Measurements from ENCODE around the gene MRPL45. TPM values are rescaled to one million over a fixed set of nuclear protein-coding genes. Genes with fewer than 3 reads are reported as not detected.

The MRPL45 gene
- total RNA-seq (2014; rRNA removed; shearing (Covaris generic)): 52.2 and 61.5 TPM in 2 replicates

DNA sequence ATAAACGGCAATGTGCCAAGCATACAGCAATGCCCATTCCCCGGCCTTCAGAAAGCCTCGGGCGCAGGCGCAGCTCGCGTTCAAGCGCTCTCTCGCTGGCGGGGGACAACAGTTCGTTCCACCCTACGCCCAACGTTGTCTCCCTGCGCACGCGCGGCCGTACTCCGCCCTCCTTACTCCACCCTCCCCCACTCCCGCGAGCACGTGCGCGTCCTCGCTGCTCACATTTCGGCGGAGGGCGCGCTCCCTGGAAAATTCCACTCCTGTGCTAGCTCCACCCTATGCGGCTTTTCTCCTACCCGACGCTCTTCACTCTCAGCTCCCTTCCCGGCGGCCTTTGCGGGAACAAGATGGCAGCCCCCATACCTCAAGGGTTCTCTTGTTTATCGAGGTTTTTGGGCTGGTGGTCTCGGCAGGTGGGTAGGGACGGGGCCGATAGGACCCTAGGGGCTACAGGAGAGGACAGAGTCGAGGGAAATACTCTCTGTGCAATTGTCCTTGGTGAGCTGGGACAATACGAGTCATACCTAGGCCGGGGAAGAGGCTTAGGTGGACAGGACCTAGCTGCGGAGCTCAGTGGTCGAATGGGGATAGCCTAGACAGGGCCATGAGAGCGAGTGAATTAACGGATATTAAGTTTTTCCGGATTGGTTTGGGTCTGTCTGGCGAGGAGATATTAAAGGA lies at the start of gene MRPL45:
MRPL45 (plus strand) TSS at position 335 of the 684 bp plus-strand sequence; CDS start at position 351, 16 bp downstream.

DNA sequence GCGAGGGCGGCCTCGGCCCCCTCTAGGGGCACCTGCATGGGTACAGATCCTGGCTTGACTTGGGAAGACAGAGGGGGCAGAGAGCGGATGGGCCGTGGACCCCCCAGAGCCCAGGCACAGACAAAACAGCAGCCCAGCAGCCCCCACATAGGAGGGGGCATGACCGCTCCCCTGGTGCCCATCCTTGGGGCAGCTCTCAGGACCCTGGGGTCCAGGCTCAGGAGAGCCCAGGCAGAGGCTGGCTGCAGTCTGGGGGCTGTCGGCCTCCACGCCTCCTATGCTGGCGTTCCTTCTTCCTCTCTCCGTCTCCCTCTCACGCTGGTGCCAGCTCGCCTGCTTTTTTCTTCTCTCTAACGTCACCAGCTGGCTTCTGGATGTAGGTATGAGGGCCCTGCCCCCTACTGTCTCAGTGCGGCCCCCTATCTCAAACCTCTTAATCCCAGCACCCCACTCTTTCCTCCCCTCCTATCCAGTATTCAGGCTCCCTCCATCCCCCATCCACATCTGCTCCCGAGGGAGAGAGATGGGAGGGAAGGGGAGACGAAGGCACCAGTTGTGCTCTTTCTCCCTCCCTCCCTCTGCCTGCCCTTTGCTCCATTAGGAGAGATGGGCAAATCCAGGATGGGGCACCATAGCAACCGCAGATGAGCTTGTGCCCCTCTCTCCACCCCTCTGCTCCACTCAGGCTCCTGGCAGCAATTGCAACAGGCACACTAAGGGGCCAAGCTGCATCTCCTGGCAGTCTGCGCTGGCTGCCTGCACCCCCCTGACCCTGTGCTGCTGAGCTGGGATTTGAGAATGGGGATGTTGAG lies 46.8 kb downstream of the MRPL45 start, which contains the start of gene GPR179:
GPR179 (minus strand) TSS at position 349 of the 812 bp plus-strand sequence; CDS start at position 182, 167 bp downstream.

DNA sequence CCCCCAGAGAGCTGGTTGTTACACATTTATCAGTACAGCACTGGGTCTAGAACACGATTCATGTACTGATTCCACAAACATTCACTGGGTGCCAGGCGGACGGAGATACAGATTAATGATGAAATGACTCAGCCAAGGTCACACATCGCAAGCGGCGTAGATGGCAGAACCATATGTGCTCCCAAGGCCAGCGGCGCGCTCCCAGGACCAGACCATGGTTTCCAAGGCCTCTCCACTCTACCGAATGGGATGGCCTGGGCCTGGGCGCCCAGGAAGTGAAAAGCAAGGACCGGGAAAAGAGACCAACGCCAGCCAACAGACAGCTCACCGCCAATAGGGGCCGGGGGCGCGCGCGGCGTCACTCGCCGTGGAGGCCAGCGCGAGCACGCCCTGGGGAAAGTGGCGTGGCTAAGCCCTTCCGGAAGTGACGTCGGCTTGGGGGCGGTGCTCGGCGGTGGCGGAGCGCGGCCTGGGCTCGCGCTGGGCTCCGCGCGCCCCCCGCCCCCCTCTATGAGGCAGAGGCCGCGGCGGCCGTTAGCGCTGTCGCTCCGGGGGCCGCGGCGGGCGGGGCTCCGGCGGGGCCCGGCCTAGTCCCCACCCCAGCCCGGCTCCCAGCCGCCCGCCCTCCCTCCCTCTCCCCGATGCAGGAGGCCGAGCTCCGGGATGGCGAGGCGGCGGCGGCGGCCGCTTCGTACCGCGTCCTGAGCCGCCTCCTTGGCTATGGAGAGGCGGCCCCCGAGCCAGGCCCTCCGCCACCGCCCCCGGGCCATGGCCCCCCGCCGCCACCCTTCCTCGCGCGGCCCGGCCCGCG lies 54.6 kb downstream of the MRPL45 start, which contains the start of gene SOCS7:
SOCS7 (plus strand) TSS at position 433 of the 811 bp plus-strand sequence; CDS start at position 642, 209 bp downstream.

Other genes with a start within 250 kb of the MRPL45 start
- not detected in 2 replicates for gene TBC1D3C, start 228.5 kb upstream of the MRPL45 start, total RNA-seq (2014; rRNA removed; shearing (Covaris generic))
- not detected in 2 replicates for gene TBC1D3E, start 169.2 kb upstream of the MRPL45 start, total RNA-seq (2014; rRNA removed; shearing (Covaris generic))
- not detected in 2 replicates for gene TBC1D3, start 104.6 kb upstream of the MRPL45 start, total RNA-seq (2014; rRNA removed; shearing (Covaris generic))
- gene GPR179, start 46.8 kb downstream of the MRPL45 start, total RNA-seq (2014; rRNA removed; shearing (Covaris generic)): 0.08 and 0.13 TPM in 2 replicates
- 13.6 and 17.3 TPM in 2 replicates for gene SOCS7, start 54.7 kb downstream of the MRPL45 start, total RNA-seq (2014; rRNA removed; shearing (Covaris generic))
- gene ARHGAP23, start 131.3 kb downstream of the MRPL45 start, total RNA-seq (2014; rRNA removed; shearing (Covaris generic)): 58.4 and 64.2 TPM in 2 replicates

Measured in A375 (cell line).